Left lung (tissue), 10 donors: Measurements from ENCODE around the gene TADA2A. TPM values are rescaled to one million over a fixed set of nuclear protein-coding genes. Genes with fewer than 3 reads are reported as not detected.

Source experiments
- ATAC-seq: fragments of 200-7000 bp; cut with Tn5 transposase; one replicate; pipeline ENCODE4 v1.9.1; 2020; ENCODE audit warnings: moderate library complexity
- DNase-seq, 4 donors: peaks; one replicate each; pipeline ENCODE4 v3.0.0-alpha.2; 2013 to 2020
- H3K27ac ChIP-seq, 2 donors: fragments of 200-600 bp; sonication (generic) in 1 of 2; one replicate each; pipeline versions ENCODE4 v1.5.0 to v1.8.0; 2020 to 2021
- H3K27me3 ChIP-seq, 2 donors: fragments of 200-600 bp; sonication (generic) in 1 of 2; one replicate each; pipeline versions ENCODE4 v1.5.0 to v1.8.0; 2020 to 2021
- H3K36me3 ChIP-seq, 2 donors: fragments of 200-600 bp; sonication (generic) in 1 of 2; one replicate each; pipeline versions ENCODE4 v1.5.0 to v1.8.0; 2020 to 2021
- H3K4me1 ChIP-seq, 2 donors: fragments of 200-600 bp; one replicate each; pipeline ENCODE4 v1.8.0; 2021
- H3K4me3 ChIP-seq, 2 donors: fragments of 200-600 bp; sonication (generic) in 1 of 2; one replicate each; pipeline versions ENCODE4 v1.5.0 to v1.8.0; 2020 to 2021; ENCODE audit warnings: mild to moderate bottlenecking in 1 of 2
- H3K9me3 ChIP-seq, 2 donors: fragments of 200-600 bp; sonication (generic) in 1 of 2; one replicate each; pipeline versions ENCODE4 v1.5.0 to v1.8.0; 2020 to 2021
- CTCF ChIP-seq, 2 donors: fragments of 200-600 bp; sonication (generic) in 1 of 2; IDR thresholded peaks; one replicate each; pipeline versions ENCODE4 v1.5.0 to v1.8.0; 2021; ENCODE audit warnings: antibody characterized with exemption in 2 of 2
- intact Hi-C, 2 donors: fragments of 100-400 bp; cut with DNase I; formaldehyde crosslinking; loops; one replicate each; pipeline versions ENCODE4 v1.11.2 to v1.14.2; 2022
- polyA plus RNA-seq, 6 donors: library from polyadenylated mRNA; unstranded; fragments of 120-200 nt; gene quantifications; one replicate each; pipeline ENCODE4 v1.2.1, GENCODE V29; 2013; ENCODE audit not compliant: insufficient read length in 6 of 6
- total RNA-seq, 2 donors: library from RNA; stranded (reverse); fragmentation: NEBNext Ultra II Directional; extraction: Animal tissue kit (Norgen Biotek cat#: 25700); gene quantifications; one replicate each; pipeline ENCODE4 v1.2.1, GENCODE V29; 2021
- donor health status: DM: no; HTN: yes; CAD: no.
- donor health status: DM: no; HTN: no; CAD: no.

The TADA2A gene
- total and polyA plus RNA-seq, 8 donors: 16.3 to 34.7 (median 28.4) TPM

DNA sequence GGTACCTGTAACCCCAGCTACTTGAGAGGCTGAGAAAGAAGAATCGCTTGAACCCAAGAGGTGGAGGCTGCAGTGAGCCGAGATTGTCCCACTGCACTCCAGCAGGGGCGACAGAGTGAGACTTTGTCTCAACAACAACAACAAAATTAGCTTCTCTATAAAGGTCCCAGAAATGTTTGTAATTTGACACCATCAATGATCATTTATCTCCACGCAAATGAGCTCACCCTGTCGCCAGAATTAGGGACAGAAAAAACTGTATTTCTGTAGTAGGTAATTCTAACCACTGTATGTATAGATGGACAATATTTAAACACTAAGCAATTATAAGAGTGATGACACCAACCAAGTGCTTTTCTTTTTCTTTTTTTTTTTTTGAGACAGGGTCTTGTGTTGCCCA lies 20.2 kb upstream of the TADA2A start:
- DNase-seq (no peak), ATAC-seq (no peak)
- Histone ChIP-seq H3K27me3 (no peaks in the 10 kb centered on the region), H3K36me3 (no peaks in the 10 kb centered on the region), H3K4me3 (no peak overlapping the region), H3K4me1 (no peaks in the 10 kb centered on the region), H3K27ac (no peak overlapping the region), H3K9me3 (no peaks in the 10 kb centered on the region)
- intact Hi-C loops: no loop called here
- TF ChIP-seq CTCF (IDR thresholded peaks at IDR 0.05): no peak

DNA sequence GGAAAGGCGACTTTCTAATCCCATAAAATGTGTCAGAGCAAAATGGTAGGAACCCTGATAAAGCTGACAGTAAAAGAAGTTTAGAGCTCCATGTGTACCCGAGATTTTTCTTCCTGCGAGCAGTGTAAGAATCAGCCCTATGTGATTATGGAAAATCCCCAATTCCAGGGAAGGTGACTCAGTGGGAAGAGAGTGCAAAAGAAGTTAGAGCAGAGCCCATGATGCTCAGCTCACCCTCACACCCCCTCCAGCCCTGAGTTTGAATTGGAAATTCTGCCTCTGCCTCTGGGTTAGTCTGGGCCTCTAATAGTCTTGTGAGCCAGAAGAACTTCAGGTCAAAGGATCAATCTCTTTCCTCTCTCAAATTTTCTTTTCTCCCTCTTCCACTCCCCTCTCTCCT lies 18.4 kb upstream of the TADA2A start:
- no peaks in the 10 kb centered on the region for H3K27me3 ChIP-seq
- no peak overlapping the region for H3K4me3 ChIP-seq
- no peaks in the 10 kb centered on the region for H3K36me3 ChIP-seq
- H3K27ac ChIP-seq: no peak overlapping the region
- DNase-seq: no peak
- no peaks in the 10 kb centered on the region for H3K9me3 ChIP-seq
- intact Hi-C loops: no loop called here
- no peak for TF ChIP-seq CTCF (IDR thresholded peaks at IDR 0.05)
- no peaks in the 10 kb centered on the region for H3K4me1 ChIP-seq
- no peak for ATAC-seq

DNA sequence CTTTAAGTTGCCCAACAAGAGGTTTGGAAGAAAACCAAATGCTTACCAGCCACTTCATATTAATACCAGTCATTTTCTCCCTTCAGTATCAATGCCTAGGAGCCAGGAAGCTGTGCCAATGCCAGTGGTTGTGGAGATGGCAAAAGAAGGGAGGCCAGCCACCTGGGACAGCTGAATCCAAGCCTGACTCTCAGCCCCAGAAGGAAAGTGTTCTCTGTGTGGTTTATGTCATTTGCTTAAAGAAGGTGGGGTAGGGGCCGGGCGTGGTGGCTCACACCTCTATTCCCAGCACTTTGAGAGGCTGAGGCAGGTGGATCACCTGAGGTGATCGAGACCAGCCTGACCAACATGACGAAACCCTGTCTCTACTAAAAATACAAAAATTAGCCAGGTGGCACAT lies 17.5 kb upstream of the TADA2A start:
- no peak for TF ChIP-seq CTCF (IDR thresholded peaks at IDR 0.05)
- Histone ChIP-seq H3K27ac (no peak overlapping the region), H3K27me3 (no peaks in the 10 kb centered on the region), H3K36me3 (no peaks in the 10 kb centered on the region), H3K4me1 (no peaks in the 10 kb centered on the region), H3K4me3 (no peak overlapping the region), H3K9me3 (no peaks in the 10 kb centered on the region)
- intact Hi-C loops: no loop called here
- no peak for DNase-seq
- ATAC-seq: peak; percentile 54

GRCh38 chr17:37391146-37391545 lies 15.5 kb upstream of the TADA2A start:
- Histone ChIP-seq H3K4me3 (no peak overlapping the region), H3K9me3 (no peaks in the 10 kb centered on the region), H3K27ac (no peak overlapping the region), H3K36me3 (no peaks in the 10 kb centered on the region), H3K27me3 (no peaks in the 10 kb centered on the region), H3K4me1 (no peaks in the 10 kb centered on the region)
- intact Hi-C loops: no loop called here
- DNase-seq (no peak), ATAC-seq (no peak)
- no peak for TF ChIP-seq CTCF (IDR thresholded peaks at IDR 0.05)

DNA sequence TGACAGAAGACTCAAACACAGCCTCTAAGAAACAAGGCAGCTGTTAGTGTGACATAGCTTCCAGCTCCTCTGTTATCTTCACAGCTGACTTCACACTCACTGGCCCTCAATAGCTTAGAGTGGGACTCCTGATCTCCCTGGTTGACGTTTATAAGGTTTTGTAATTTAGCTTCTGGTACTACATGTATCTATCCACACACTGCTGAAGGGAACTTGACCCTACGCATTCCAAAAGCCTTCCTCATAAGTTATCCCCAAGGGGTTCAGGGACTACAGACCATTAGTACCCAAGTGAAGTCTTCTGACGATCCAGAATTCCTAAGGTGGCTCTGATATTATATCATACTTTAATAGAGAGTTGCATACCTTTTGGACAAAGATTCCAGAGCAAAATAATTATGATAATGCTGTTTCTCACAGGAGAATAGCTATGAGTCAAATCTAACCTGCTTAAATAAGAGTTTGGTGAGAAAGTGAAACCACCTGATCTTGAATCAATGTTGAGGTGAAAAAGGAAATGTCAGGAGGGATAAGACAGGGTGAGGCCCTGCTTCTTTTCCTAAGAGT lies 14.6 kb upstream of the TADA2A start:
- intact Hi-C loops: no loop called here
- TF ChIP-seq CTCF (IDR thresholded peaks at IDR 0.05): no peak
- Histone ChIP-seq H3K4me3 (no peak overlapping the region), H3K36me3 (no peaks in the 10 kb centered on the region), H3K27ac (no peak overlapping the region), H3K4me1 (peaks cover 0 to under 1% of the 10 kb centered on the region in 2 donors), H3K9me3 (no peaks in the 10 kb centered on the region), H3K27me3 (no peaks in the 10 kb centered on the region)
- DNase-seq (no peak), ATAC-seq (peak; percentile 41)
